ENCODE data around the gene NPM1.

The NPM1 gene

DNA sequence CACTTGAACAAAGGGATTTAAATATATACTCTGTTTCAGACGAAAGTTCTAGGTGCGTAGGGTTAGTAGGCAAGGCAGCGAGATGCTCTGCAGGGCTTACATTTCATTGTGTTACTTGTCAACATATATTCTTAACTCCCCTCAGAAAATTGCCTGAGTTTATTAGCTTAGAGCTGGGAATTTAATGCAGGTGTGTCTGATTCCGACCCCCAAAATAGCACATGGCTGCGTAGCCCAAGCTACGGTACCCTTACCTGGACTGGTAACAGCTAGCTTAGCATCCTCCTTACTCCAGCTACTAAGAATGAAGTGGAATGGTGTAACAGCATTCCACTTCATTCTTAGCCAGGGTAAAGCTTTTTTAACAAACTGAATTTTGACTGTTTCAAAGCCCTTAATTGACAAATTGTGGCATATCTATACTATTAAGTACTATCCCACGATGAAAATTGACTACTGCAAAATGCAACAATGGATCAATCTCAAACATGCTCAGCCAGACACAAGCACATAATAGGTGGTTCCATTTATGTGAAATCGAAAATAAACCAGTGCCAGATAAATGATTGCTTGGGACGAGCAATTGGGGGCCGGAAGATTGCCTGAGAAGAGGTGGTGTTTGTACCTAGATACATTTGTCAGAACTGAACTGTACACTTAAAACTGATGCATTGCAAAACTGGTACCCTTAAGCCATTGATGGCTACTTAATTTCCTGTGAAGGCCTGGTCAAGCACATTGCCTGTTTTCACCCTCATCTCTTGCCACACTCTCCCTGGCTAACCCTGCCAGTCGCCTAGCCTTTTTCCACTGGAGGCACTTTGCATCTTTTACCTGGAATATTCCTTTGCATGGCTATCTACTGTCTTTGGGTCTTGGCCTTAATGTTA is 28.8 kb downstream of the NPM1 start:
- TF ChIP-seq, protein P1, sequence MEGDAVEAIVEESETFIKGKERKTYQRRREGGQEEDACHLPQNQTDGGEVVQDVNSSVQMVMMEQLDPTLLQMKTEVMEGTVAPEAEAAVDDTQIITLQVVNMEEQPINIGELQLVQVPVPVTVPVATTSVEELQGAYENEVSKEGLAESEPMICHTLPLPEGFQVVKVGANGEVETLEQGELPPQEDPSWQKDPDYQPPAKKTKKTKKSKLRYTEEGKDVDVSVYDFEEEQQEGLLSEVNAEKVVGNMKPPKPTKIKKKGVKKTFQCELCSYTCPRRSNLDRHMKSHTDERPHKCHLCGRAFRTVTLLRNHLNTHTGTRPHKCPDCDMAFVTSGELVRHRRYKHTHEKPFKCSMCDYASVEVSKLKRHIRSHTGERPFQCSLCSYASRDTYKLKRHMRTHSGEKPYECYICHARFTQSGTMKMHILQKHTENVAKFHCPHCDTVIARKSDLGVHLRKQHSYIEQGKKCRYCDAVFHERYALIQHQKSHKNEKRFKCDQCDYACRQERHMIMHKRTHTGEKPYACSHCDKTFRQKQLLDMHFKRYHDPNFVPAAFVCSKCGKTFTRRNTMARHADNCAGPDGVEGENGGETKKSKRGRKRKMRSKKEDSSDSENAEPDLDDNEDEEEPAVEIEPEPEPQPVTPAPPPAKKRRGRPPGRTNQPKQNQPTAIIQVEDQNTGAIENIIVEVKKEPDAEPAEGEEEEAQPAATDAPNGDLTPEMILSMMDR (IDR thresholded peaks at IDR 0.05; ENCODE audit: control extremely low read depth, extremely low read depth, low read depth, missing control alignments), result no peak
- ChIA-PET POLR2A (interaction anchor here (2.0 kb wide), 1 partner anchor 22 kb away, joined by 5 read pairs; no protein-coding TSS in a partner anchor), CTCF (no interaction called here)

DNA sequence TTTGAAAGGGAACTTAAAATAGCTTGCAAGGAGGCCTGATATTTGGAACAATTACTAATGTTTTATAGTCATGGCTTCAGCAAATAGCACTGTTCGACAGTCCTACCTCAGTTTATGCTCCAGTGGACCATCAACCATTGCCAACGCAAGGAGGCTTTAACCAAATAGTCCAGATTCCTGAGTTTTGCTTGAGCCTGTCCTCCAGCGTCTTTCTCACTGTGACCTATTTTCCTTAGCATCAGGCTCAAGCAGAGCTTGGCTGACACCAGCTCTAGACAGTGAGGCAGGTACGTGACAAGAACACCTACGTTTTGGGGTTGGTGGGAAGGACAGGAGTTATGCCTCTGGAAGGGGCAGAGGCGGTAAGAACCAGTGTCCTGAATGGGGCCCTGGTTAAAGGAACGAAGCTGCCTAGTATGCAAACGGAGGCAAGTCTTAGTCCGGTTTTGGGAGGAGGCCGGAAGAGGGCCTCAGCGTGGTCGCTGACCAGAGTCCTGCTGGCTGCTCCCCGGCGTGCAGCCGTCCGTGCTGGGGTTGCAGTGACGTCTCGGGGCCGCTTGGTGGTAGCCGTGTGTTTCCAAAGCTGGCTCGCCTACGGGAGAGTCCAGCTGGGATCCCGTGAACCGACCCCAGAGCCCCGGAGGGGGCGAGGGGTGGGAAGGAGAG is 30.8 kb downstream of the NPM1 start:
- CTCF ChIA-PET, result interaction anchor here (0.6 to 2.6 kb wide), 17 partner anchors 9 to 885 kb away, joined by 3 to 35 read pairs (median 3); no protein-coding TSS in a partner anchor
- POLR2A ChIA-PET, result no interaction called here
- TF ChIP-seq, protein P1 (IDR thresholded peaks at IDR 0.05; ENCODE audit: control extremely low read depth, extremely low read depth, low read depth, missing control alignments), result peak; percentile 95
- peak; percentile 88 for DNase-seq (ENCODE audit: extremely low spot score)

More for the DNA sequence above, 28.8 kb downstream of the NPM1 start:
- no peak for DNase-seq (ENCODE audit: extremely low spot score)

DNA sequence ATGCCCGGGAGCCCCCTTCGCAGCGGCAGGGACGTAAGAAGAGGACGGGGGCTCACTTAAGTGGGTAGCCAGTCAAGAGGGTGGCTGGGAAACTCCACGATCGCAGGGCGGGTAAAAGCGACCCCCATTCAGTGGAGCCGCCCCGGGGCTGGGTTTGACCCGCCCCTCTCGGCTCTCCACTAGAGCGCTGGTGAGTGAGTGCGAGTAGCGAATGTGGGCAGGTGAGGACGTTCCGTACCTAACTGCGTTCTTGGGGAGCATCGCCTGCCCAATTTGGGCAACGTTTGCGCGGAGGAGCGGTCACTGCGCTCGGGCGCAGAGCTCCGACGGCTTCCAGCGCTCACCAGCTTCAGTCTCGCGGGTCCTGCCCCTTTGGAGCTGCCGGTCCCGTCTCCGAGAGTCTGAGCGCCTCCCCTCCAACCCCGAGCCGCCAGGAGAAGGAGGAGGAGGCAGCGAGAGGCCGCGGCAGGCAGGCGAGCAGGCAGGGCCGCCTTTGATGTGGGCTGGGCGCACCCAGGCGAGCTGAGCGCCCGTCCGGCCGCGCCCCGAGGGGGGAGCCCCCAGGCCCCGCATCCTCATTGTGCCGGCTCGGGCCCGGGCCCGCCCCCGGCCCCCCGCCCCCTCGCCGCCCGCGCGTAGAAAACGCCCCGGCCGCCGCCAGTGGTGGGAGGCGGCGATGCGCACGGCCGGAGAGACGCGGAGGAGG is 31.5 kb downstream of the NPM1 start, which contains the start of gene FGF18:
FGF18 (plus strand) TSS at position 666 of the 706 bp plus-strand sequence. CDS start 553 bp downstream, outside the sequence.
- DNase-seq (ENCODE audit: extremely low spot score), result peak; percentile 65
- POLR2A ChIA-PET, result interaction anchor here (1.0 kb wide), 1 partner anchor 31 kb away, joined by 3 read pairs; the partner anchor contains the start of gene NPM1
- CTCF ChIA-PET, result interaction anchor here (0.6 to 2.6 kb wide), 15 partner anchors 9 to 884 kb away, joined by 3 to 35 read pairs (median 5); no protein-coding TSS in a partner anchor
- TF ChIP-seq, protein P1 (IDR thresholded peaks at IDR 0.05; ENCODE audit: control extremely low read depth, extremely low read depth, low read depth, missing control alignments), result no peak

DNA sequence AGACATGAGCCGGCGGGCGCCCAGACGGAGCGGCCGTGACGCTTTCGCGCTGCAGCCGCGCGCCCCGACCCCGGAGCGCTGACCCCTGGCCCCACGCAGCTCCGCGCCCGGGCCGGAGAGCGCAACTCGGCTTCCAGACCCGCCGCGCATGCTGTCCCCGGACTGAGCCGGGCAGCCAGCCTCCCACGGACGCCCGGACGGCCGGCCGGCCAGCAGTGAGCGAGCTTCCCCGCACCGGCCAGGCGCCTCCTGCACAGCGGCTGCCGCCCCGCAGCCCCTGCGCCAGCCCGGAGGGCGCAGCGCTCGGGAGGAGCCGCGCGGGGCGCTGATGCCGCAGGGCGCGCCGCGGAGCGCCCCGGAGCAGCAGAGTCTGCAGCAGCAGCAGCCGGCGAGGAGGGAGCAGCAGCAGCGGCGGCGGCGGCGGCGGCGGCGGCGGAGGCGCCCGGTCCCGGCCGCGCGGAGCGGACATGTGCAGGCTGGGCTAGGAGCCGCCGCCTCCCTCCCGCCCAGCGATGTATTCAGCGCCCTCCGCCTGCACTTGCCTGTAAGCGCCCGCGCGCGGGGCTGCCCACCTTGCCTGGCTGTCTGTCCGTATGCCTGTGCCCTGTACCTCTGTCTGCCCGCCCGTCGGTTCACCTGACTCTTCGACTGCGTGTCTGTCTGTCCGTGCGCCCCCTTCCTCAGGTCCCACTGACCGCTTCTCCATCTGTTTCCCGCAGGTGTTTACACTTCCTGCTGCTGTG is 32.2 kb downstream of the NPM1 start:
- ChIA-PET CTCF (interaction anchor here (1.1 to 2.6 kb wide), 8 partner anchors 8 to 883 kb away, joined by 3 to 35 read pairs (median 8); no protein-coding TSS in a partner anchor), POLR2A (interaction anchor here (1.0 kb wide), 1 partner anchor 32 kb away, joined by 3 read pairs; the partner anchor contains the start of gene NPM1)
- peak; percentile 43 for DNase-seq (ENCODE audit: extremely low spot score)
- TF ChIP-seq, protein P1 (IDR thresholded peaks at IDR 0.05; ENCODE audit: control extremely low read depth, extremely low read depth, low read depth, missing control alignments), result no peak

DNA sequence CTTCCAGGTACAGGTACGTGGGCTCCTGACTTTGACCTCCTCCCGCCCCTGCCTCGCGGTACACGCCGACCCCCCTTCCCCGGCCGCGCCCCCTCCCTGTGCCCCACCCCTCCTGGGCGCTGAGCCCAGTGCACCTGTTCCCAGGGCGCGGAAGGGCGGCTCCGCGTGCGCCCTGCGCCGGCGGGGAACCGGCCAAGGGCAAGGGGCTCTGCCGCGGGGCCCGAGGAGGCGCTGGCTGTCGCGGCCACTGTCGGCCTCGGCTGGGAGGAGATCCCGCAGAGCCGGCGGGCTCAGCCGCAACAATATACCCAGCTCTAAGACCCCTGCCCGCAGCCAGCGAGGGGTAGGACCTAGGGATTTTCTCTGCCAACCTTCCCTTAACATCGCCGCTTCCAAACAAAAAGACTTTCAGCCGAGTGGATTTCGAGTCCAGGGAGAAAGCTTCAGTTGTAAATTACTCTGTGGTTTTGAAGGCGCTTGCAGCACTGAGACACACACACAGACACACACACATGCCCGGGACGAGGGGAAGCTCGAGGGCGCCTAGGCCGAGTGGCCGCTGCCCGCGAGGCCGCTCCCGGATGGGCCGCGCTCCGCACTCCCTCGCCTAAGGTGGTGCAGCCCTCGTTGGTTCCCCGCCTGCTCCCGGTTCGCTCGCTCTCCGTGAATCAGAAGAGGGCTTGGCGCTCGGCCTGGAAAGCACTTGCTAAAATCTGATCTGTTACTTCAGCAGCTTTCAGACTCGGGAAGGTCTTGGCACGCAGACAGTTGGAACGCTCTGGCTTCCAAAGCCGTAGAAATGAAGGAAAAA is 33.0 kb downstream of the NPM1 start:
- ChIA-PET CTCF (no interaction called here), POLR2A (interaction anchor here (0.6 kb wide), 1 partner anchor 10 kb away, joined by 3 read pairs; no protein-coding TSS in a partner anchor)
- DNase-seq (ENCODE audit: extremely low spot score), result no peak
- TF ChIP-seq, protein P1 (IDR thresholded peaks at IDR 0.05; ENCODE audit: control extremely low read depth, extremely low read depth, low read depth, missing control alignments), result no peak
